GM10266 (cell line): ENCODE results near the gene MSANTD1.

Experiments
- DNase-seq: peaks from one replicate; pipeline ENCODE4 v3.0.0; 2012; ENCODE audit errors: extremely low spot score
- TF ChIP-seq, protein P1 (sequence below): IDR thresholded peaks from 2 replicates; pipeline ENCODE4 v1.5.1; 2012; ENCODE audit warnings: mild to moderate bottlenecking, low read depth; ENCODE audit not compliant: control insufficient read depth, insufficient read depth; ENCODE audit errors: missing control alignments

MSANTD1 gene

DNA sequence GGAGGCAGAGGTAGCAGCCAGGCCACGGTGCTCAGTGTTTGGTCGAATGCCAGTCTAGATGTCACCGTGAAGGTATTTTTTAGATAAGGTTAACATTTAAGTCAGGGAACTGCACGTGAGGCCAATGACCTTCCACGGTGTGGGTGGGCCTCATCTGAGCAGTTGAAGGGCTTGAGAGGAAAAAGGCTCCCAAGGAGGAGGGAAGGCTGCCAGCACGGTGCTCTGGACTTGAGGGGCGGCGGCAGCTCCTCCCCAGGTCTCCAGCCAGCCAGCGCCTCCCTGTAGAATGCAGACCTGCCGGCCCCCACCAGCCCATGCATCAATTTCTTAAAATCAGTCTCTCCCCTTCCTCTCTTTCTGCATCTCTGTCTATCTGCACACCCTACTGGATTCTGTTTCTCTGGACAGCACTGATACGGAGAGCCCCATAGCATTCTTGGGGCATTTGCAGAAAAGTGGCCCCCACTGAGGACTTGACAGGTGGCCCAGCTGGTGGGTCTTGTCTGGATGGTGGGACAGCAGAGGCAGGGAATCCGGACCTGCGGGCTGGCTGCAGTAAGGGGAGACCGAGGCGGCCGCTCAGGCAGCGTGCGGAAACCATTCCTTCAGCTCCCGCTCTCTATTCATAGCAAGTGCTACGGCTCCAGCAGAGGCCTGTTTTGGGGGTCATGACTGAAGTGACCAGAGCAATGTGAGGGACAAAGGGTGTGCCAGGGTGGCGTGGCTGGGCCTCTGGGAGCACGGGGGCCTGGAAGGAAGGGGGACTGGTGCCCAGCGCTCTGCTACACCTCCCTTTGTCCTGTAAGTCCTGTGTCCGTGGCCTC lies 36.0 kb downstream of the MSANTD1 start:
- DNase-seq: no peak
- TF ChIP-seq, protein P1, sequence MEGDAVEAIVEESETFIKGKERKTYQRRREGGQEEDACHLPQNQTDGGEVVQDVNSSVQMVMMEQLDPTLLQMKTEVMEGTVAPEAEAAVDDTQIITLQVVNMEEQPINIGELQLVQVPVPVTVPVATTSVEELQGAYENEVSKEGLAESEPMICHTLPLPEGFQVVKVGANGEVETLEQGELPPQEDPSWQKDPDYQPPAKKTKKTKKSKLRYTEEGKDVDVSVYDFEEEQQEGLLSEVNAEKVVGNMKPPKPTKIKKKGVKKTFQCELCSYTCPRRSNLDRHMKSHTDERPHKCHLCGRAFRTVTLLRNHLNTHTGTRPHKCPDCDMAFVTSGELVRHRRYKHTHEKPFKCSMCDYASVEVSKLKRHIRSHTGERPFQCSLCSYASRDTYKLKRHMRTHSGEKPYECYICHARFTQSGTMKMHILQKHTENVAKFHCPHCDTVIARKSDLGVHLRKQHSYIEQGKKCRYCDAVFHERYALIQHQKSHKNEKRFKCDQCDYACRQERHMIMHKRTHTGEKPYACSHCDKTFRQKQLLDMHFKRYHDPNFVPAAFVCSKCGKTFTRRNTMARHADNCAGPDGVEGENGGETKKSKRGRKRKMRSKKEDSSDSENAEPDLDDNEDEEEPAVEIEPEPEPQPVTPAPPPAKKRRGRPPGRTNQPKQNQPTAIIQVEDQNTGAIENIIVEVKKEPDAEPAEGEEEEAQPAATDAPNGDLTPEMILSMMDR: no peak

DNA sequence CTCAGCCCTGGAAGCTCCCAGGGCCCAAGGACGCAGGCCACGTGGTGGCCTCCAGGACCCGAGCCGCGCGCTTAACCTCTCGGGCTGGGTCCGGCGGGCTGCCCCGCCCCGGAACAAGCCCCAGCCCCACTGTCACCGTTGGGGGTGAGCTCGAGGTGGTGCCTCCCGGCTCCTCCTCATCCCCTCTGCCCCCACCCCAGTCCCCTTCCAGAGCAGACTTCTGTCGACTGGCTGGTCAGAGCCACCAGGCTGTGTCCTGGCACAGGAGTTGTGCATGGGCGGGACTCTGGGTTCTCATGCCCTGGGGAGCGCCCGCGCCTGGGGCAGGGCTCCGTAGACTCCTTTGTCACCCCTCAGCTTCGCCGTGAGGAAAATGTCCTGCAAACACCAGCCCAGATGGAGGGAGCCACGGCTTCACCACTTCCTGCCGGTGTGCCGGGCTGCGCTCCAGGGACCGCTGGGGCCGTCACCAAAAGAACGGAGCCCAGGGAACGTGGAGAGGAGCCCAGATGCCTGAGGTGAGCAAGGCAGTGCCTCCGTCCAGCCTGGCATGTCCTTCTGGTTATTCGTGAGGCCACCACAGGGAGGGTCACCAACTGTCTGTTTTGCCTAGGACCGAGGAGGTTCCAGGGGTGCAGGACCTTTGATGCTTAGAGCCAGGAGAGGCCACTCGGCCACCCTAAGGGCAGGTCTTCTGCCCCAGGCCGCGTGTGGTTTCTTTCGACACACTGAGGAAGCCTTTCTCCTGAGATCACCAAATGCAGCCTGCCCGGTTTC lies 36.8 kb downstream of the MSANTD1 start:
- TF ChIP-seq, protein P1: no peak
- DNase-seq: no peak

DNA sequence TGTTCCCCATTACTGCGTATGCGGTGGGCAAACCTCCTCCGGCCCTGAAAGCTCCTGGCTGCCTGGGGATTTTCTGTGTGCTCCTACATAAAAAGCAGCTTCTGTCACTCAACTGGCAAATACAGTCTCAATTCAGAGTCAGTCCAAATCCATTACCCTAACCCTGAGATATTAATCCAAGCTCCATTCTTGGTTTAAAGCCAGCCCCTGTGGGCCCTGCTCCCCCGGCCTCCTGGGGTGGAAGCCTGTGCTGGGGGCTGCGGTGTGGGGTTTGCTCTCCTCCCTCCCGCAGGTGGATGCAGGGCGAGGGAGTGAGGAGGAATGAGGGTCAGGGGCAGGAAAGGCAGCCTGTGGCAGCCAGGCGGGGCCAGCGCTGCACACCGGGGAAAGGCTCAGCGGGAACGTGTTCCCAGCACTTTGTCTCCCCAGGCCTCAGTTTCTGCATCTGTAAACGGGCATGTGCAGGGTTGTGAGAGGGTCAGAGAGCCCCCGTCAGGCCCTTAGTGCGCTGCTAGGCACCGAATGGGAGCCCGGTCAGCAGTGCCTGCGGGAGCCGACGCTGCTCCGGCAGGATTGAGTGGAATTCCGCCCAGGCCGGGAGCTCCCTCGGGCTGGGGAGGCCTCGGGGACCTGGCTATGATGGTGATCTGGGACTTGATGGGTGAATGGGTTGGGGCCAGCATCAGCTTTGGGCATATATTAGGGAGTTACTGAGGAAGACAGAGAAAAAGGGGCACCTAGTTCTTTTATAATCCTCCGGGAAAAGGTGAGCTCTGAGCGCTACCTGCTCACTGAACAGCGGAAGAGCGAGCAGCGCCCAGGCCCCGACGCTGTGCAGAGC lies 37.6 kb downstream of the MSANTD1 start:
- DNase-seq: peak; percentile 89
- TF ChIP-seq, protein P1: no peak

GRCh38 chr4:3287271-3287971 lies 38.5 kb downstream of the MSANTD1 start:
- DNase-seq: no peak
- TF ChIP-seq, protein P1: no peak

GRCh38 chr4:3287972-3288570 lies 39.1 kb downstream of the MSANTD1 start:
- no peak for DNase-seq
- TF ChIP-seq, protein P1: no peak

DNA sequence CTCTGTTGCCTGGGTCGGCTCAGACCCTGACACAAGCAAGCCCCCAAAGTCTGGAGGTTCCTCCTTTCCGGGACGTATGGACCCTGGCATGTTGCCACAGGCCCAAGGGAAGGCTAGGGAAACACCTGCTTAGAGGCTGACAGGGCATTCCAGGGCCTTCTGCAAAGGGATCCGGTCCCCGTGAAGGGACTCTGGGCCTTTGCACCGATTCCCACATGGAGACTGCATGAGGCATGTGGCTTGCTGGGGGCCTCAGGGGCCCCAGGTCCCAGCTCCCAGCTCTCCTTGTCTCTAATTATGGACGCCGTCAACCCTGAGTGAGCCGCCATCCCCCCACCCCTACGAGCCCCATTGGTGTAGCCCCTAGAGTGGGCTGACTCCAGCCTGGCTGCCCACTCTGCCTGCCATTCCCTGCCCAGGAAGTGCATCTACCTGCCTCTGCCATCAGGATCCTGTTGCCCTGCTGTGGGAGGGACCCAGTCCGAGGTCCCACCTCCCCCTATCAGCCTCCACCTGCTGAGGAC lies 39.7 kb downstream of the MSANTD1 start:
- no peak for DNase-seq
- TF ChIP-seq, protein P1: no peak
